NCI-H524 treated with DMSO at 0.1 percent for 48 hours (cell line): ENCODE results near the gene SV2C.
"Not testable (repeated sequence)": the region's sequence is repeated elsewhere in the genome, so short reads cannot be mapped to it uniquely, and the experiment has no call there.

Experiments
- DNase-seq: peaks from one replicate; lab custom pipeline; 2025; lab: John Stamatoyannopoulos, UW

Gene SV2C

DNA sequence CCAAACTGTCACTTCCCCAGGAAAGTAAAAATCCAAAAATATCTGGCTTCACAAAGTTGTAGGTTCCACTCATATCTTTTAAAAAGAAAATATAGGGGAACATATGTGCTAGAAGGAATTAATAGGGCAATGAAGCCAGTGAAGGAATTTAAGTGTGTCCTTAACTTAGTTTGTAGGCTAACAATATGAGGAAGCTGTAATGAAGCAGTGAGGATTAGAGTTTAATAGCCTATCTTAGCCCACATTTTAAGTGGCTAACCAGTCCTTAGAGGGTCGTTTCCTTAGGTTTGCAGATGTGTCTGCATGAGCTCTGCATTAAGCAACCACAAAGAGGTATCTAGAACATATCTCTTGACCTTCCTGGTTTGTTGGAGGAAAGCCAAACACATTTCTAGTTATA is 218.7 kb downstream of the SV2C start:
- DNase-seq = not testable (repeated sequence)

DNA sequence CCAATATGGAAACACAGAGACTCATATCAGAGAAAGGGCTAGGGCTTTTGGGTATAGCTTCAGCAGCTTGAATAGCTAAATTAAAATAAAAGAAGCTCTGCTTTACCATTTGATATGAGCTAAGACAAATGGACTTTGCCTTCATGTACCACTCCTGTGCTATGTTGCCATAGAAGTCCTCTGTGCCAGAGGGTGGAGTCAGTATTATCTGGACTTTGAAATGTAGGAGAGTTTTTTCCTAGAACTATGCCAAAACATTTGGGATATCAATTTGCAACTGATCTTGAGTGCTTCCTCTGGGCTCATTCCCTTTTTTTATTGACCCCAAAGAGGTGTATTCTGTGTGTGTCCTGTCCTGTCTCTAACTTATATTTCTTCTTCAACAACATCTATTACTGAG is 219.5 kb downstream of the SV2C start:
- DNase-seq = not testable (repeated sequence)

GRCh38 chr5:76303921-76304320 is 220.7 kb downstream of the SV2C start:
- no peak for DNase-seq

- no peak for DNase-seq
Measured at GRCh38 chr5:76305269-76305668, 222.1 kb downstream of the SV2C start.

GRCh38 chr5:76305775-76306174 is 222.6 kb downstream of the SV2C start:
- DNase-seq = no peak

GRCh38 chr5:76310208-76310607 is 227.0 kb downstream of the SV2C start:
- no peak for DNase-seq

DNA sequence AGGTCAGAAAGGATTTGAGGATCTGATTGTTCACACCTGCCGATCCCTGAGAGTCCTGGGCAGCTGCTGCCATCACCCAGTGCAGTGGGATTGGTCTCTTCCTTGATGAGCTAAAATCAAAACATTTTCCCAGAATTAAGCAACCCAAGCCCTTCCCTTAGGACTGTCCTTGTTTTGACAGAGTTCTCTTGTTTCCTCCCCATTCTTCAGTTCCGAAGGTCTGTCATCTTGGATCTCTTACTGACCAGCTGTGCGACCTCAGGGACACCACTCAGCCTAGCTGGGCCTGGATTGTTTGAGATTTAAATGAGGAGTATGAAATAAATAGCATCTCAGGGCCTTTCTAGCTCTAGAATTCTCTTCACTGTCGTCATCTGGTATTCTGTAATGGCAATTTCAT is 229.6 kb downstream of the SV2C start:
- DNase-seq = no peak

DNA sequence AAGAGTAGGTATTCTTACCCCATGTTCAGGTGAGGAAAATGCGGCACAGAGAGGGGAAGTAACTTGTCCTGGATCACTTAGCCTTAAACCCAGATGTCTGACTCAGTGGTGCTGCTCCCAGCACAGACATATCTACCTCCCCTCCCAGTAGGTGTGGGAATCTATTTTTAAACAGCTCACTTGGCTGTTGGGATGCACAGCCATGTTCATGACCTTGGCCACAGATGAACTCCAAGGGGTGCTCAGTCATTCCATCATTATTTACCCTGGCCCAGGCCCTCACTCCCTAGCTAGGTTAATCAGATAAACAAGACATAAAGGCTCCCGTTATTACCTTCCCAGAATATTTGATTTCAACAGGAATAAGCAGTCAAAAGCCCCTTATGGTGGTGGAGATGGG is 231.5 kb downstream of the SV2C start:
- DNase-seq = no peak

GRCh38 chr5:76319673-76320072 is 236.5 kb downstream of the SV2C start:
- DNase-seq = no peak

GRCh38 chr5:76323494-76323893 is 240.3 kb downstream of the SV2C start:
- DNase-seq = not testable (repeated sequence)

- DNase-seq = no peak
Measured at GRCh38 chr5:76325326-76325725, 242.1 kb downstream of the SV2C start.

- DNase-seq = no peak
Measured at GRCh38 chr5:76325876-76326491, 242.8 kb downstream of the SV2C start.

DNA sequence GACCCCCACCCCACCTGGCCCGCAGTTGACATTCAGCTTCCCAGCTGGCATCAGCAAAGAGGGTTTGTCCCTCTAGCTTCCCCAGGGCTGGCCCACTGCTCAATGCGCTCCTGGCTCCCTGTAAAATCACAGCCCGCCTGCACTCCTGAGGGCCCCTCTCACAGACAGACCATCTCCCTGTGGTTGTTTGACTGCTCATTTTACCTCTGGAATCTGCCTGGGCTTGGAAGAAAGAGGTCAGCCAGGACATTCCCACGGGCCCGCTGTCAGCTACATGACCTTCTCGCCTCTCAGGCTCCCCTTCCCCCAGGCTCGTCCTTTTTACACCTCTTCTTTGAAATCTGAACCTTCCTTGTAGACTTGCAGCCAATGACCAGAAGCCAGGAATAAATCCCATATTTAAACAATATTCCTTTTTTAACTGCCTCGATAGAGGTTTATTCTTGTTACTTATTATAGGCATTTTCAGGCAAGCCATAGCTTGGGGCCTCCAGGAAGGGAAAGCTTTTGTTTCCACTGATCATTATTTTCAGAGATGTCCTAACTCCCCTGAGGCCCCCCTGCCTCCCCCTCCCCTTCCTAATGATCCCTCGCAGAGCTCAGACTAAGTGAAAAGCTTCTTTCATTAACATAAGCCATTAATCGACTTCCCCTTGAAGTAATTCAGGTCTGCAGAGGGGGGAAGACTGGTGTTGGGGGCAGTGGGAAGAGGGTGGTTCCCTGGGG is 243.6 kb downstream of the SV2C start:
- no peak for DNase-seq

- no peak for DNase-seq
Measured at GRCh38 chr5:76329346-76329745, 246.2 kb downstream of the SV2C start.

- DNase-seq = no peak
Measured at GRCh38 chr5:76331126-76331525, 247.9 kb downstream of the SV2C start.

DNA sequence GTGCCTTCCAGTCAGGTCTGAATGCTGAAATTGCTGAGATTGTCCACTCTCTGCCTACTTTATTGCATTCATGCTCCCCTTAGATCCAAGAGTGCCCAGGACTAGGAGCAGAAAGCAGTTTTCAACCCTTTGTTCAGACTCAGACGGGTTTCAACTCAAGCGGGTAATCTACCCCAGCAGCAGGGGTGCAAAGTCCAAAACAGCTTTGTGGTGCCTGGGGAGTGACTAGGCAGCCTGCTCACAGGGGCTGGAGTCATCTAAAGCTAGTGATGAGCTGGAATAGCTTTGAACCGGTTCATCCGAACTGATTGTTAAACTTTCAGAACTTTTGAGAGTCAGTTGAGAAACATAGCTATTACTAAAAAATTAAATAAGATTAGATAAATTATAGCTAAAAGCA is 248.9 kb downstream of the SV2C start:
- no peak for DNase-seq

- no peak for DNase-seq
Measured at GRCh38 chr5:76332611-76333205, 249.5 kb downstream of the SV2C start.

- DNase-seq = no peak
Measured at GRCh38 chr5:76333571-76333970, 250.4 kb downstream of the SV2C start.

DNA sequence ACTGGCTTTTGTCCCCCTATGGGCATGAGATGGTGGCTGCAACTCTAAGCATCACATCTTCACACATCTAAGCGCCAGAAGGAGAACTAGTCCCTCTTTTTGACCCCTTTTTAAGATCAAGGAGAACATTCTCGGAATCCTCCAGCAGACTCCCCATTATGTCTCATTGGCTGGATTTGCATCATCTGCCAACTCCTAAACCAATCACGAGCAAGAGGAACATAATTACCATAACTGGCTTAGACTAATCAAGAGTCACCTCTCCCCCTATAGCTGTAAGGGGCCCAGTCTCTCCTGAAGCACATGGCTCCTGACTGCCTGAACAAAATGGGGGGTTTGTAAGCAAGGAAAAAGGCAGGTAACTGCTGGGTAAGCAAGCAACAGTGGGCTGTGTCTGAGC is 251.4 kb downstream of the SV2C start:
- DNase-seq = no peak

DNA sequence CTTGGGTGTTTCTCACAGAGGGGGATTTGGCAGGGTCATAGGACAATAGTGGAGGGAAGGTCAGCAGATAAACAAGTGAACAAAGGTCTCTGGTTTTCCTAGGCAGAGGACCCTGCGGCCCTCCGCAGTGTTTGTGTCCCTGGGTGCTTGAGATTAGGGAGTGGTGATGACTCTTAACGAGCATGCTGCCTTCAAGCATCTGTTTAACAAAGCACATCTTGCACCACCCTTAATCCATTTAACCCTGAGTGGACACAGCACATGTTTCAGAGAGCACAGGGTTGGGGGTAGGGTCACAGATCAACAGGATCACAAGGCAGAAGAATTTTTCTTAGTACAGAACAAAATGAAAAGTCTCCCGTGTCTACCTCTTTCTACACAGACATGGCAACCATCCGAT is 252.3 kb downstream of the SV2C start:
- DNase-seq = not testable (repeated sequence)

DNA sequence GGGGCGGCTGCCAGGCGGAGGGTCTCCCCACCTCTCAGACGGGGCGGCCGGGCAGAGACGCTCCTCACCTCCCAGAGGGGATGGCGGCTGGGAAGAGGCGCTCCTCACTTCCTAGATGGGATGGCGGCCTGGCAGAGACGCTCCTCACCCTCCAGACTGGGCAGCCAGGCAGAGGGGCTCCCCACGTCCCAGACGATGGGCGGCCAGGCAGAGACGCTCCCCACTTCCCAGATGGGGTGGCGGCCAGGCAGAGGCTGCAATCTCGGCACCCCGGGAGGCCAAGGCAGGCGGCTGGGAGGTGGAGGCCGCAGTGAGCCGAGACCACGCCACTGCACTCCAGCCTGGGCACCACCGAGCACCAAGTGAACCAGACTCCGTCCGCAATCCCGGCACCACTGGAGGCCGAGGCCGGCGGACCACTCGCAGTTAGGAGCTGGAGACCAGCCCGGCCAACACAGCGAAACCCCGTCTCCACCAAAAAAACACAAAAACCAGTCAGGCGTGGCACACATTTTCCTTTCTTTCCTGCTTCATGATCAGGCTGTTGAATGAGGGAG is 253.1 kb downstream of the SV2C start:
- DNase-seq = not testable (repeated sequence)

DNA sequence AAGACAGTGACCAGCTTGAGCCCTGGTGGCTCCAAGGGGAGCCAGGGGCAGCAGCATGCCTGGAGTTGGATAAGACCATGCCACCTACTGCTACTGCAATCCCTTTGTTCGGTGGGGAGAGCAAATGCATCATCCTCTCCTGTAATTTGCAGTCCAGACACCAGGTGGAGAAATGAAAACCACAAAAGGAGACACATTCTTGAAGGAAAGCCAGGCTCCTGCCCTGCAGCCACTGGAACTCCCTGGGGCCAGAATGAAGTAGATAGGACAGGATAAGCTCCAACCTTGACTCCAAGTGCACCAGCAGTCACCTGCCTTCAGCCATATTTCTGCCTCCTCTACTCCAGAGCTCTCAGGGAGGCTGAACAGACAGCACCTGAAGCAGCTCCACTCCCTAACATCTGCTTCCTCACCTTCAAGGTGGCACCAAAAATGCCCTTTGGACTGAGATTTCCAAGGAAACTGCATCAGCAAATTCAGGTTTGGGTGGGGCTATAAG is 254.8 kb downstream of the SV2C start:
- no peak for DNase-seq

- DNase-seq = no peak
Measured at GRCh38 chr5:76339919-76340318, 256.7 kb downstream of the SV2C start.
